ENCODE results near the gene TMEM41A.
"Not testable (repeated sequence)": the region's sequence is repeated elsewhere in the genome, so short reads cannot be mapped to it uniquely, and the experiment has no call there.

TMEM41A gene

DNA sequence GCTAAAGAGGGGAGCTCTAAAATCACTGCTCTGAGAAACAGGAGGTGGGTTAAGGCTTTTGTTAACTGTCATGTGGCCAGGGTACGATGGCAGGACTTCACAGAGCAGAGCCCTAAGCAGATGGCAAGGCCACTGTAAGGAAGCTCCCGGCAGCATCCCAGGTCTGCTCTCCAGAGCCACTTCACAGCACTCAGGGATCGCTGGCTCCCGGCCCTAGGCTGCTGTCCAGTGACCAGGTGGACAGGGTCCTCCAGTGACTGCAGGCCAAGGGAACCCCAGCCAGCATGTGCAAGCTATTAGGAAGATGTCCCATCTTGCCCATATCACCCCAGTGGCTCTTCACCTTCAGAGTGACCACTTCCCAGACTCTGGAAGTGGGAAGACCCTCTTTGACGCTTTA, 10.4 kb downstream of the TMEM41A start:
- DNase-seq (ENCODE audit: low spot score), result no peak

DNA sequence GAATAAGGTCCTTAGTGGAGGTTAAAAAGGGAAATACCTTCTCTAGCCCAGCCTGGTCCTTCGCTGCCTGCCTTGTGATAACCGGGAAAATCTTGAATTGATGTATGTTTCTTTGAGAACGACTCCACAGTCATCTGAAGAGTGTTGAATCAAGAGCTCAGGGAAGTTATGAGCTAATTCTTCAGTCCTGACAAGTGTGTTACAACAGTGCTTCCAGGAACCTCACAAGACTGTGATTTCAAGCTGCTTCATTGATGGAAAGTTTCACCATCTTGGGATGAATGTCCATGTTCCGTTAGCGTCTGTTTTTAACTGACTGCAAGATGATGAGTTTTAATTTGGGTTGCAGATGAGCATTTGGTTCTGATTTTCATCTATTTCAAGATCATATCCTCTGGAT, 12.4 kb downstream of the TMEM41A start:
- DNase-seq (ENCODE audit: low spot score), result no peak

DNA sequence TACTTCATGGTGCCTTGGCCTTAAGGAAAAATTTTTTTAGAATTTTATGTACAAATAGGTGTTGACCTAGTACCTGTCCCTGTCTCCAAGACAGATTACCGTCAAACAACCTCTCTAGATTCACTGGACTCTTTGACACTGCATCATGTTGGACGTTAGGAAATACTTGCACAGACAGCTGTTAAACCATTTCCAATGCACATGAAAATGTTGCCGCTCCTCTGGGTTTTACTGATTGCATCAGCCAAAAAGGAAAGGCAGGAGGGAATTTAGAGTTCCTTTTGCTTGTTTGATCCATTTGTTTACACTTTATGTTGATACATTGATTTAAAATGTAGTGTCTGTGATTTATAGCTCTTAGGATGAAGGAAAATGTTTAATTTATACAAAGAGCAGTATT, 14.5 kb downstream of the TMEM41A start:
- DNase-seq (ENCODE audit: low spot score), result no peak

DNA sequence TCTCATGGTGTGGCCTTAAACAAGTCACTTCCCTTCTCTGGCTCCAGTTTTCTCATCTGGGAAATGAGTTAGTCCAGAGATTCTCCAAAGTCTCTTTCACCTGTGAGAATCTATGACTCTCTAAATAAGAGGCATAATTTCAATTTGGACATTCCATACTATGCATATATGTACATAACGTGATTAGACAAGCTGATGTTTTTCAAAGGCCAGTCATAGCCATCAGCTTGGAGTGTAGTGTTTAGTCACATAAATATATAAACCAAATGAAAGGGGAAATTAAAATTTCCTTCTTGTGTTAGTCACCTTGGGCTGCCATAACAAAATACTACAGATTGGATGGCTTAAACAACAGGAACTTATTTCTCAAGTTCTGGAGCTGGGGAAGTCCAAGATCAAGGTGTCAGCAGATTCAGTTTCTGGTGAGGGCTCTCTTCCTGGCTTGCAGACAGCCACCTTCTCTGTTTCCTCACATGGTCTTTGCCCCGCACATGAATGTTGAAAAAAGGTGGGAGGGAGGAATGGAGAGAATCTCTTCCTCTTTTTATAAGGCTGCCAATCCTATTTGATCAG, 19.4 kb downstream of the TMEM41A start:
- no peak for DNase-seq (ENCODE audit: low spot score)

DNA sequence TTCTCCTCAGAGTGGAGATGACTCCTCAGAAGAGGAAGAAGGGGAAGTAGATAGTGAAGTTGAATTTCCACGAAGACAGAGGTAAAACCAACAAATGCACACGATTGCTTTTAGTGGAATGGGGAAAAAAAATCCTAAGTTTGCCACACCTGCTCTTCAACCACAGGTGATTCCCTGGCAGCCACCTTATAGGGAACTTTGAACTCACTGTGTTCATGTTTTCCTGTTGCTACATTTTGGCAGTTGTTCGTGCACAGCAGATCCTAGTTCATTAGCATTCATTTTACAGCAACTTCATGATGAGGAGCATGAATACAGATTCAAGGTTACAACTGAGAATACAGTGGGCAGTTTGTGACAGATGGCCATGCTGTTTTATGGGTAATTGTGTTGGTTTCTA, 21.5 kb downstream of the TMEM41A start:
- no peak for DNase-seq (ENCODE audit: low spot score)

DNA sequence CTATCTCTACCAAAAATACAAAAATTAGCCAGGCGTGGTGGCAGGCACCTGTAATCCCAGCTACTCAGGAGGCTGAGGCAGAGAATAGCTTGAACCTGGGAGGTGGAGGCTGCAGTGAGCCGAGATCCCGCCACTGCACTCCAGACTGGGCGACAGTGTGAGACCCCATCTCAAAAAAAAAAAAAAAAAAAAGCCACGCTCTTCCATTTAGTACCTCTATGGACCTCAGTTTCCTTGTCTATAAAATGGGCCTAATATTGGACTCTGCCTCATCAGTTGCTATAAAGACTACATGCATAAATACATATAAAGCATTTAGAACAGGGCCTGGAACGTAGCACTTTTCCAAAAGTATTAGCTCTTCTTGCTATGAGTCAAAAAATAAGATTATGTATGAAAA, 23.9 kb downstream of the TMEM41A start:
- DNase-seq (ENCODE audit: low spot score), result not testable (repeated sequence)

DNA sequence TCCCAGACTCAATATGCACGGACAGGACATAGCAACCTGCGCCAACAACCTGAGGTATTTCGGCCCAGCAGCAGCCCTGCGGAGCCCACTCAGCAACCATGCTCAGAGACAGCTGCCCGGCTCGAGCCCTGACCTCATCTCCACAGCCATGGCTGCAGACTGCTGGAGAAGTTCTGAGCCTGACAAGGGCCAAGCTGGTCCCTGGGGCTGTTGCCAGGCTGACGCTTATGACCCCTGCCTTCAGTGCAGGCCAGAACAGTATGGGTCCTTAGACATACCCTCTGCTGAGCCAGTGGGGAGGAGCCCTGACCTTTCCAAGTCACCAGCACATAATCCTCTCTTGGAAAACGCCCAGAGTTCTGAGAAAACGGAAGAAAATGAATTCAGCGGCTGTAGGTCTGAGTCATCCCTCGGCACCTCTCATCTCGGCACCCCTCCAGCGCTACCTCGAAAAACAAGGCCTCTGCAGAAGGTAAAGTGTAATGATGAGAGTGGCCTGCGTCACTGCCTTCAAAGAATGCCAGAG, 25.5 kb downstream of the TMEM41A start:
- DNase-seq (ENCODE audit: low spot score), result peak; percentile 57

DNA sequence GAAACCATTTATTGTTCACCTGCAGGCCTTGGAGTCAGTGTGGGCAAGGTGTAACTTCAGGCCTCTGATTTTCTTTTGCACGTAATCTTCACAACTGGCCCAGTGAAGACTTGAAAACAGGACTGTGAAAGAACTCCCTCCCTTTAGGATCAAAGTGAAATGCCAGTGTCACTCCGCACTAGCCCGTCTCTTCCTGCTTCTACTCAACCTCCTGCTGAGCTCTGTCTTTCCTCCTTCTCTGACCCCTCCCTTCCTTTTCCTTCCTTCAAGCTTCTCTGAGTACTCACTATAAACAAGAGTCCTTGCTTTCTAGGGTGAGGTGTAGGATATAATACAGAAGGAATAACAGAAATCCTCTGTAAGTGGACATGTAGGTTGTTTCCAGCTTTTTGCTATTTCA, 28.5 kb downstream of the TMEM41A start:
- DNase-seq (ENCODE audit: low spot score), result no peak

DNA sequence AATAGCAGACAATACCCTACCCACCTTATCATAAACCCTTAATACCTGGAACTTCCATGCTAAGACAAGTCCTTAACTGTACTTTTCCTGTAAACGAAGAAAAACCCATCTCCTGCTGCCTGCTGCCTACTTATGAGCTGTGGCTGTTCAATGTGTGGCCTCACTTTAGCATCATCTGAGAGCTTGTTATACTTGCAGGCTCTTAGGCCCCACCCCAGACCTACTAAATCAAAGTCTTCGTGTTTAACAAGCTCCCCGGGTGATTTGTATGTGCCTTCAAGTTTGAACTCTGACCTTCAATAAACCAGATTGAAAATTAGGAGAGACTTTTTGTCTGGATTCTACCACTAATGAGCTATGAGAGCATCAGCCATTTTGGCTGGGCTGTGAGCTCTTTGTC, 29.3 kb downstream of the TMEM41A start:
- no peak for DNase-seq (ENCODE audit: low spot score)

DNA sequence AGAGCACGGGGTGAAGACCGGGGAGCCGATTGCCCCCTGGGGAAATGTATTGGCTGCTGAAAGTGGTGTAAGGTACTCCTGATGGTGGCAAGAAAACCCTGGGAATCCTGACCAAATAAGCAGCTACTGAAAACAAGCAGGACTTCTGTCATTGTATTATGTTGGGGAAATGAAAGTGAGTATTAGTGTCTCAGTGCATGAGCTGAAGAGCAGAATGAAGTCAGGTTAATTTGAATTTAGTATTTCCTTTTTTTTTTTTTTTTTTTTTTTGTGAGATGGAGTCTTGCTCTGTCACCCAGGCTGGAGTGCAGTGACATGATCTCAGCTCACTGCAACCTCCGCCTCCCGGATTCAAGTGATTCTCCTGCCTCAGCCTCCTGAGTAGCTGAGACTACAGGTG, 32.7 kb downstream of the TMEM41A start:
- DNase-seq (ENCODE audit: low spot score), result not testable (repeated sequence)

DNA sequence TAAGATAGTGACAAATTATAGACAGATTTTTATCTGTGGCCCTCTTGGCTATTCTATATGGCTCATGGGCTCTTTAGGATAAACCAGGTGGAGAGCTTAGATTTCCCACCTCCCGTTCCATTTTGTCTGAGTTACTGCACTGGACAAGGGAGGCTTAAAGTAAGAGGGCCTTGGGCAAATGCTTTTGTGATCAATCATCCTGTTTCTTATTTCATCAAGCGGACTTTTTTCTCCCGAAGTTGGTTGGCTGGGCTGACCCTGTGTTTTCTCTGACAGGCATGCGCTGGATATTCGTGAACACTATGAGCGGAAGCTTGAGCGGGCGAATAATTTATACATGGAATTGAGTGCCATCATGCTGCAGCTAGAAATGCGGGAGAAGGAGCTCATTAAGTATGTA, 33.4 kb downstream of the TMEM41A start:
- no peak for DNase-seq (ENCODE audit: low spot score)

DNA sequence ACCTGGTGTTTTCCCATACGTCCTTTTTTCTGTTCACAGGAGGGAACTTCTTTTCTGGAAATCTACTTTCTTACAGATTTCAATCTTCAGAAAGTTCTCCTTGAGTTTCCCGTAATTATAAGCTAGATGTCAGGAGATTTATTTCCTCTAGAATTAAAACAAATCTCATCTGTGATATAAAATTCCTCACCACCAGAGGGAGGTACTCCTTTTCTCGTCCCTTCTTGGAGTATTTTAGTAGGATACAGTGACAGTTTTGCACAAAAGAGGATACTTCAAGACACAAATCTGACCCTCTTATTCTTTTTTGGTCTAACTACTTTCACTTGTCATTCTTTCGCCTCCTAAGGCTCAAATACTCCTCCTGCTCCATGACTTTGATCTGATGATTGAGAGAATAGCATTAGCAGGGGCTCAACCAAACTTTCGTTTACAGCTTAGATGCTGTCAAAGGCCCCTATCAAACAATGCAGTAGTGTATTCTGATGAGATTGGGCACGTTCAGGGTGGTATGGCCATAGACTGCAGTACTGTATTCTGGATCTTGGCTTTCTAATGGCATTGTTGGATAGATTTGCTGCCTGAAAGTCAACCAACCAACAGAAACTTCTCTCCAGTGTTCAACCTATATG, 38.0 kb downstream of the TMEM41A start:
- peak; percentile 44 for DNase-seq (ENCODE audit: low spot score)

DNA sequence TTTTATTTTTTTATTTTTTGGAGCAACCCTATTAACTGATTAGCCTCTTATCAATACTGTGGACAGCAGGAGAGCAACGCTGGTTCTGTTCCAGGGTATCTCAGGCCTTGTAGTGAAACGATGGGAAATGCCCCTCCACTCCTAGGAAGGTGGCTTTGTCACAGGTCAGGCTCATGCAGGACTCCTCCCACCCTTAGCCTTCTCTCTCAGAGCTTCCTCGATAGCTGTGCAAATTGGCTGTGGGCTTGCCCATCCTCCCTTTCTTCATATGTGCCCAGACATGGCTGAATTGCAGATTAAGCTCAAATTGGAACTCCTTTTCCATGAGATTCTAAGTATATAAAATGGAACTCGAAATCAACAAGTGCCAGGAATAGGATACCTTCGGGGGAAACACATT, 38.5 kb downstream of the TMEM41A start:
- no peak for DNase-seq (ENCODE audit: low spot score)

DNA sequence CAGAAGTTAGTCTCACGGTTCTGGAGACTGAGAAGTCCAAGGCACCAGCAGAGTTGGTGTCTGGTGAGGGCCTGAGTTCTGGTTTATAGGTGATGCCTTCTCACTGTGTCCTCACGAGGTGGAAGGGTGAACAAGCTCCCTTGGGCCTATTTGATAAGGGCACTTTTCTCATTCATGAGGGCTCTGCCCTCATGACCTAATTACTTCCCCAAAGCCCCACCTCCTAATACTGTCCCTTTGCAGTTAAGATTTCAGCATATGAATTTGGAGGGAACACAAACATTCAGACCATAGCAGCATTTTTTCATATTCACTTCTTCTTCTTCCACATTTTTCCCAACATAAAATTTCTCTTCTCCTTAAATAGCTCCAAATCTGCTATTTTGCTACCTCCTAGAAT, 41.5 kb downstream of the TMEM41A start:
- DNase-seq (ENCODE audit: low spot score), result no peak

DNA sequence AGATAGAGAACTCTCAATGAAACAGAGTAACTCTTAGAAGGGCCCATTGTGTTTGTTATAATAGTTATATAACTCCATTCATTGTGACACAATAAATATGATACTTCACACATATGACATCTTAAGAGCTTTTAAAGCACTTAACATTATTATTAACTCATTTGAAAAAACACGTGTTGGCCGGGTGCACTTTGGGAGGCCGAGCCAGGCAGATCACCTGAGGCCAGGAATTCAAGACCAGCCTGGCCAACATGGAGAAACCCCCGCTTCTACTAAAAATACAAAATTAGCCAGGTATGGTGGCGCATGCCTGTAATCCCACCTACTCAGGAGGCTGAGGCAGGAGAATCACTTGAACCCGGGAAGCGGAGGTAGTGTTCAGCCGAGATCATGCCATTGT, 47.4 kb downstream of the TMEM41A start:
- DNase-seq (ENCODE audit: low spot score), result not testable (repeated sequence)

DNA sequence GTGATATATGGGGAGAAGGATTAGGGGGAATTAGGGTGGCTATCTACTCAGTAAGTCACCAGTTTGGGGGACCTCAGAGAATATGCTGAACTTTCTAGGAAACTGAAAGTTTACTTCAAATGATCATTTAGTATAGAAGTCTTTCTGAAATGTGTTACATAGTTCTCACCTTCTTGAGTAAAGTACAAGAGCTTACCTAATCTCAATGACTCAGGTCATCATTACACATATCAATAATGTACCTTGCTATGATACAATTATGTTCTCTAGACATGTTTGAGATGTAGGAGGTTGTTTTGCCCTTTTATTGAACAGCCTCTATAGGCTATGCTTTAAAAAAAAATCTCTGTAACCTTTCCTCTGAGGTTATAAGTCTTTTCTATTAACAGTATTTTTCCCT, 50.7 kb downstream of the TMEM41A start:
- no peak for DNase-seq (ENCODE audit: low spot score)

DNA sequence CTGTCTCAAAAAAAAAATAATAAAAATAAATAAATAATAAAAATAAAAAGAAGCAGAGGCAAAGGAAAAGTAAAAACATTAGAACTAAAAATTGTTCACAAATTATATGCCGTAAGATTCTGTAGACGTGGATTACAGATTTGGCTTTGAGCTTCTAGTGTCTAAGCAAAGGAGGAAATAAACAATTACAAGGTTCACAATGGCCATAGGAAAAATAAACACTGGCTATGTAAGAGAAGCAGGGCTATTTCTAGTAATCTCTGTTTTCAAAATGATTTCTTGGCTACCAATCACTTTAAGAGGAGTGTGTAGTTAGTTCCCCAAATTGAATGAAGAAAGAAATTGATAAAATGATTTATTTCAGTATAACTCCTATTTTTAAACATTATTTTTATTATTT, 54.5 kb downstream of the TMEM41A start:
- DNase-seq (ENCODE audit: low spot score), result no peak

DNA sequence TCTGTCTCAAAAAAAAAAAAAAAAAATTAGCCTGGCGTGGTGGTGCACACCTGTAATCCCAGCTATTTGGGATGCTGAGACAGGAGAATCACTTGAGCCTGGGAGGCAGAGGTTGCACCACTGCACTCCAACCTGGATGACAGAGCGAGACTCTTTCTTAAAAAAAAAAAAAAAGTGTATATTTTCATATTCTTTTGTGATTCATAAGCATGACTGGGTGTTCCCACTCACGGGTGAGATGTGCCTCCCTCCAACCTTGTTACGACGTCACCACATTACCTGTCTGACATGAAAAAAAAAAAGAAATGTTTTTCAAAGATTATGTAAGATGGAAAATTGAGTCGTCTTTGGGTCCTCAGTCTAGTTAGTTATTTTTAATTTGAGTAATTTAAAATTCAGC, 56.8 kb downstream of the TMEM41A start:
- DNase-seq (ENCODE audit: low spot score), result no peak

DNA sequence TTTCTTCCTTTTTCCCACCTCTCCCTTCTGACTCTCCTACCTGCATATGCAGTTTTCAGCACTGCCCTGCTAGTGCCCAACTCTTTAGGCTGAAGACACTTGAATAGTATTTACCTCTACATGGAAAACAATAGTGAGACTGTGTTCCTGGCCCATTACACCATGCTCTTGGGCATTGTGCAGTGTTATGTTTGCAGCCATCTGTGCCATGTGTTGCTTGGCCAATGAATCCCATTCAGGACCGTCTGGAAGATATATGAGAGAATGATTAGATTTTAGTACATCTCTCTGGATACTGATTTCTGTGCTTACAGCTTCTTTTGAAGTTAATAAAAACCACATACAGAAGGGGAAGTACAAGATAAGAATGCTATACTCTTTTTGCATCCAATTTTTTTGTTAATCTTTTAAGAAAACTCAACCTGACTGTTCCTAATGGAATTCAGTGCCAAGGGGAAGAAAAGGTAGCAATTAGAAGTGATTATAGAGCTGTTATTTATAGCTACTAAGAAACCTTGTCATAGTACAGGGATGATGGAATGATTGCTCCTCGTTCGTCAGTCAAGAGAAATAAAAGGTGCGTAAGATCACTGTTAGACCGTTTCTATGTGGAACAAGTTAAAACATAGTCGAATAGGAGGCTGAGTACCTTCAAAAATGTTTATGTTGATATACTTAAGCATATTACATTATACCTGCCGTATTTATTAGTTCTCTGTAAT, 58.9 kb downstream of the TMEM41A start:
- no peak for DNase-seq (ENCODE audit: low spot score)
